ENCODE measurements around the gene LIMS2. TPM values are rescaled to one million over a fixed set of nuclear protein-coding genes. Genes with fewer than 3 reads are reported as not detected.

The LIMS2 gene
- total and polyA plus RNA-seq, 2 experiments from 2014 or later, result 1.6 to 3.5 TPM

GRCh38 chr2:127715778-127716449 is 40.6 kb upstream of the LIMS2 start (continued):
- TF ChIP-seq ZNF114 (CRISPR knock-in tag; IDR thresholded peaks at IDR 0.05), result no peak
- TF ChIP-seq CTCF (conservative IDR thresholded peaks at IDR 0.05; ENCODE audit: low read depth in 2 of 2), result no peak
- TF ChIP-seq ZNF331 (CRISPR knock-in tag; IDR thresholded peaks at IDR 0.05; ENCODE audit: low read depth), result no peak
- no peak for TF ChIP-seq NANOG (IDR thresholded peaks at IDR 0.05; ENCODE audit: borderline replicate concordance)
- no peak for TF ChIP-seq POLR2AphosphoS5 (IDR thresholded peaks at IDR 0.05; ENCODE audit: low read depth)

- TF ChIP-seq ZNF331 (CRISPR knock-in tag; IDR thresholded peaks at IDR 0.05; ENCODE audit: low read depth) (no peak), STAT1 (IDR thresholded peaks at IDR 0.05; ENCODE audit: unreplicated experiment) (no peak)
- Mint-ChIP-seq H3K4me3 (no peak overlapping the region), H3K36me3 (ENCODE audit: low read depth) (peaks cover 35% of the 10 kb centered on the region), H3K27me3 (ENCODE audit: insufficient read depth, low read depth, poor library complexity) (peaks cover 1% of the 10 kb centered on the region), H3K9me3 (no peaks in the 10 kb centered on the region), H3K4me1 (peaks cover 7% of the 10 kb centered on the region), H3K27ac (no peak overlapping the region)
- H3F3A ChIP-seq (replicated peaks; ENCODE audit: low read depth), result no peaks in the 10 kb centered on the region
- no peaks in the 10 kb centered on the region for H3K27me3 ChIP-seq (ENCODE audit: insufficient read depth)
- H3K27ac ChIP-seq (ENCODE audit: low read depth), result no peak overlapping the region
- H3K4me1 ChIP-seq (ENCODE audit: insufficient read depth), result no peaks in the 10 kb centered on the region
- no peak overlapping the region for H2AFZ ChIP-seq
- no peak overlapping the region for H3K4me2 ChIP-seq
- peaks cover 33% of the 10 kb centered on the region for H3K36me3 ChIP-seq (ENCODE audit: insufficient read depth)
- H3K9me2 ChIP-seq (ENCODE audit: insufficient read depth), result no peaks in the 10 kb centered on the region
- no peak overlapping the region for H3K4me3 ChIP-seq
- ATAC-seq, result no peak
- no peak for DNase-seq (ENCODE audit: low spot score)
- H4K20me1 ChIP-seq (replicated peaks; ENCODE audit: insufficient read depth), result 0 out of 2 replicates have a peak, but pooled peaks cover 6% of the 10 kb centered on the region
- peaks cover 11% of the 10 kb centered on the region; the same call in 1 of the 2 replicates for H3K79me2 ChIP-seq (replicated peaks; ENCODE audit: insufficient read depth)
Observed at GRCh38 chr2:127713562-127713961, 38.2 kb upstream of the LIMS2 start.

GRCh38 chr2:127712999-127713398 is 37.7 kb upstream of the LIMS2 start:
- Histone ChIP-seq H3K4me3 (no peak overlapping the region), H3K36me3 (ENCODE audit: insufficient read depth) (peaks cover 33% of the 10 kb centered on the region), H2AFZ (no peak overlapping the region), H3F3A (replicated peaks; ENCODE audit: low read depth) (no peaks in the 10 kb centered on the region), H3K27ac (ENCODE audit: low read depth) (no peak overlapping the region), H3K27me3 (ENCODE audit: insufficient read depth) (no peaks in the 10 kb centered on the region), H3K79me2 (replicated peaks; ENCODE audit: insufficient read depth) (peaks cover 11% of the 10 kb centered on the region; the same call in 1 of the 2 replicates), H3K4me2 (no peak overlapping the region), H3K9me2 (ENCODE audit: insufficient read depth) (no peaks in the 10 kb centered on the region), H4K20me1 (replicated peaks; ENCODE audit: insufficient read depth) (0 out of 2 replicates have a peak, but pooled peaks cover 6% of the 10 kb centered on the region), H3K4me1 (ENCODE audit: insufficient read depth) (no peaks in the 10 kb centered on the region)
- Mint-ChIP-seq H3K9me3 (no peaks in the 10 kb centered on the region), H3K4me3 (no peak overlapping the region), H3K27ac (no peak overlapping the region), H3K36me3 (ENCODE audit: low read depth) (peaks cover 34% of the 10 kb centered on the region), H3K27me3 (ENCODE audit: insufficient read depth, low read depth, poor library complexity) (peaks cover 1% of the 10 kb centered on the region), H3K4me1 (peaks cover 7% of the 10 kb centered on the region)
- DNase-seq (ENCODE audit: low spot score), result no peak
- no peak for ATAC-seq
- TF ChIP-seq ZNF114 (CRISPR knock-in tag; IDR thresholded peaks at IDR 0.05) (no peak), CTCF (conservative IDR thresholded peaks at IDR 0.05; ENCODE audit: low read depth in 2 of 2) (no peak), EZH2phosphoT487 (IDR thresholded peaks at IDR 0.05; ENCODE audit: unreplicated experiment) (no peak), NANOG (IDR thresholded peaks at IDR 0.05; ENCODE audit: borderline replicate concordance) (no peak), CREB1 (CRISPR knock-in tag; IDR thresholded peaks at IDR 0.05; ENCODE audit: low read depth) (no peak), POLR2AphosphoS5 (IDR thresholded peaks at IDR 0.05; ENCODE audit: low read depth) (no peak), STAT1 (IDR thresholded peaks at IDR 0.05; ENCODE audit: unreplicated experiment) (no peak), JUNB (IDR thresholded peaks at IDR 0.05; ENCODE audit: unreplicated experiment) (no peak), REST (IDR thresholded peaks at IDR 0.05; ENCODE audit: unreplicated experiment) (no peak), EZH2 (IDR thresholded peaks at IDR 0.05; ENCODE audit: low read depth, unreplicated experiment) (no peak)
- TF ChIP-seq, protein P1, sequence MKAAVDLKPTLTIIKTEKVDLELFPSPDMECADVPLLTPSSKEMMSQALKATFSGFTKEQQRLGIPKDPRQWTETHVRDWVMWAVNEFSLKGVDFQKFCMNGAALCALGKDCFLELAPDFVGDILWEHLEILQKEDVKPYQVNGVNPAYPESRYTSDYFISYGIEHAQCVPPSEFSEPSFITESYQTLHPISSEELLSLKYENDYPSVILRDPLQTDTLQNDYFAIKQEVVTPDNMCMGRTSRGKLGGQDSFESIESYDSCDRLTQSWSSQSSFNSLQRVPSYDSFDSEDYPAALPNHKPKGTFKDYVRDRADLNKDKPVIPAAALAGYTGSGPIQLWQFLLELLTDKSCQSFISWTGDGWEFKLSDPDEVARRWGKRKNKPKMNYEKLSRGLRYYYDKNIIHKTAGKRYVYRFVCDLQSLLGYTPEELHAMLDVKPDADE (IDR thresholded peaks at IDR 0.05), result no peak
